GM19468 (cell line): ENCODE results near the gene SNRPD3.
A peak's percentile ranks its signal among the peaks of the same experiment; 100 is the strongest.
"Not testable (repeated sequence)": the region's sequence is repeated elsewhere in the genome, so short reads cannot be mapped to it uniquely, and the experiment has no call there.

Experiments
- ATAC-seq: cut with Tn5 transposase; IDR thresholded peaks from one replicate; pipeline ENCODE4 v1.9.1; 2021; ENCODE audit warnings: mild to moderate bottlenecking, moderate library complexity, moderate number of reproducible peaks; ENCODE audit not compliant: unreplicated experiment; ENCODE audit errors: extremely low read depth

SNRPD3 gene

DNA sequence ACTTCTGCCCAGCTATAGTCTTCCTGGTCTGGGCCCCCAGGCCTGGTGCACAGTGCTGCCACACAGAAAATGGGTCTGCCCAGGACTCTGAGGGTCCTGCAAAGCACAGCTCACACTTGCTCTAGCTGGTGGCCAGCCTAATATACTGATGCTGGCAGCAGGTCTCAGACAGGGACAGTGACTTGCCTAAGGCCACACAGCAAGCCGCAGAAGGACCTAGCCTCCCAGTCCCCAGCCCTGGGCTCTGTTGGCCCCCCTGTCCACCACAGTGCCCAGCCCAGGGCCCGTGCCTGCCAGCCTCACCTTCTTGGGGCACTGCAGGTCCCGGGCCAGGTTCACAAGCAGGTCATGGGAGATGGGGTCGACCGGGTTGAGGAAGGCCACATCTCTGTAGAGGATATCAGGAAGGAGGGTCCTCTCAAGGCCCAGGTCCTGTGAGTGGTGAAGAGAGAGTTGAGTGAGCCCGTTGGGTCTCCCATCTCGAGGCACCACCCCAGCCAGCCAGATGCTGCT, 33.8 kb downstream of the SNRPD3 start:
- no peak for ATAC-seq

DNA sequence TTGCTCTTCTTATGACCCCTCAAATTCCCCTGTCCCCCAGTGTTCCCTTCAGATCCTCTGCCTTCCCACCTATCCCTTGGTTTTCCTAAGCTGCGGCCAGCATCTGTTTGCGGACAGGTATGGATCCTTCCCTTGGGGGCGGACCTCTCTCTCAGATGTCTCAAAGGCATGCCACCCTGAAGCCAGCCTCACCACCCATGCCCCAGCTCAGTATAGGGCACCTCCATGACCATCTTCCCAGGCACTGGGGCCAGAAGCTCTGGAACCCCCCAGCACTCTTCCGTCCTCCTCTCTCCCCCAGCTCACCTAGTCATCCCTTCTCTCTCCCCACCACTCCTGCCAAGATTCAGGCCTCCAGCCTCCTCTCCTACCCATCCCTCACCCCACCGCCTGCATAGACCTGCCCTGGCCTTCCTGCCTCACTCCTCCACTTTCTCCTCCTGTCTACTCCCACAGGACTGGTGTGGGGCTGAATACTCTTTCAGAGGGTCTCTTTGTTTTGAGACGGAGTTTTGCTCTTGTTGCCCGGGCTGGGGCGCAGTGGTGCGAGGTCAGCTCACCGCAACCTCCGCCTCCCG, 34.9 kb downstream of the SNRPD3 start:
- no peak for ATAC-seq

DNA sequence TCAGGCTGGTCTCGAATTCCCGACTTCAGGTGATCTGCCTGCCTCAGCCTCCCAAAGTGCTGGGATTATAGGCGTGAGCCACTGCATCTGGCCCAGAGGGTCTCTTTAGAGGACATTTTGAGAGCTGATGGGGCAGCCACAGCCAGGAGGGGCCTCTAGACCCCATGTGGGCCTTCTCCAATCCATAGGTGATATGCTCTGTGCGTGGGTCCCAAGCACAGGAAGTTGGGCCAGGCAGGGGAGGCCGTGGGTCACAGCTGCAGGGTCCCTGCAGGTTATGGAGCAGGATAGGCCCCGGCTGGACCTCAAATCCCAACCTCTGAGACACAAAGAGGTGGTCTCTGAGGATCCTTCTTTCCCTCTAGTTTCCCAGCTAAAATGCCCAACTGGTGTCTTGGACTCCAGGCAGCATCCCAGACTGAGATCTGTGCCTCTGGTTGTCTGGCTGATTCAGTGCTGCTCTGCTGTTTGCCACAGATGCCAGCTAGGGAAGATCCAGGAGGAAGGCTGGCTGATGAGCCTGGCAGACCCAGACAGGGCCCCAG, 35.6 kb downstream of the SNRPD3 start:
- no peak for ATAC-seq

DNA sequence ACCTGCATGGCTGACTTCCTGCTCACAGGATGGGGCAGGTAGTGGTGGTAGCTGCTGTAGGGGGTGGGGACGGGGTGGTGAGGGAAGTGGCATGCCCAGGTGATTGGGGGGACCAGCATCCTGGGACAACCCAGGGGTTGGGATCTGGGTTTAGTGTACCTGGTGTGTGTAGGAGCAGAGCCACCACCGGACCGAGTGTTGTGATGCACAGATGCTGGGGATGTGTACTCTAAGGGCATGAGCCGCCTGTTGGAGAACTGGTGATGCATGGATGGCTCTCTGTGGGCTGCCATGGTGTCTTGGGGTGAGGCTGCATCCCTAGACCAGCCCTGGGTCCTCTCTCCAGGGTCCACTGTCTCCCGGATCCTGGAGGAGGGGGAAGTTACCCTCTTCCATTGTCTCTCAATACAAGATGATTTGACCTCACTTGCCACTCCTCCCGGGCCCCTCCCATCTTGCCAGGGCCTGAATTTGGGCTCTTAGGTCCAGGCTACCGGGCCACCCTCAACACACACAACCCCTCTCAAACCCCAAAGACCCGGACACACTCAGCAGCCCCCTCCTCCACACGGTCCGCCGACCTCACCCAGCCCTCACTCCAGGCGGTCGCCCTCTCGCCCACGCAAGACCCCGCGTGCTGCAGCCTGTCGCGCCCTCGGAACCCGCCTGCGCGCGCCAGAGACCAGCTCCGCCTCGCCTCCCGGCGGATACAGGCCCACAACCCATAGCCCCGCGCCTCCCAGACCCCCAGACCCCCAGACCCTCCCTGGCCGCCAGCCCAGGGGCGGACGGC, 36.5 kb downstream of the SNRPD3 start:
- peak; percentile 5 for ATAC-seq

DNA sequence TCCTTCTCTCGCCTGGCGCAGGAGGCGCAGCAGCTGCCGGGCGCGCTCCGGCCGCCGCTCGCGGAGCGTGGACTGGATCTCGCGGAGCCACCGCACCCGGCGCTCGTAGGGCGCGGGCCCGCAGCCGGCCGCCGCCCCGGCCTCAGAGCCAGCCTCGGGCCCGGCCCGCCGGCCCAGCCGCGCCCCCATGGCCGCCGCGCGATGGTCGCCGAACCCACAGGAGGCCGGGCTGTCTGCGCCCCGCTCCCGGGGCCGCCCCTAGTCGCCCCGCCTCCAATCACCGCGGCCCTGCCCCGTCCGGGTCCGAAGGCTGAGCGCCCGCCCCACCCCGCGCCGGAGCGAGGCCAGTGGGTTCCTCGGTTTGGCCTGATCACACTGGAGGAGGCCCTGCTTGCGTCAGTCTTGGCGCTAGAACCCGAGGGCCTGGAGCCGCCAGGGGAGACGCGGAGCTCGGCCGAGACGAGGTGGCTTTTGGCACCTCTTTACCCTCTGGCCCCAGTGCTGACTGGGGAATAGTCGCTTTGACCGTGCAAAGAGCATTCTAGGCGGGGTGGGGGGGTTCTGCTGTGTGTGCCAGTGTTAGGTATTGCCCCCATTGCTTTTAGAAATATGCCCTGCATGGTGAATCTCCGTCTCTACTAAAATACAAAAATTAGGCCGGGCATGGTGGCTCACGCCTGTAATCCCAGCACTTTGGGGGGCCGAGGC, 37.2 kb downstream of the SNRPD3 start, which contains the start of gene LRRC75B:
Gene LRRC75B (minus strand): TSS at position 223 of the 708 bp plus-strand sequence. CDS start 34 bp downstream, at position 189.
- ATAC-seq, result peak; percentile 46

DNA sequence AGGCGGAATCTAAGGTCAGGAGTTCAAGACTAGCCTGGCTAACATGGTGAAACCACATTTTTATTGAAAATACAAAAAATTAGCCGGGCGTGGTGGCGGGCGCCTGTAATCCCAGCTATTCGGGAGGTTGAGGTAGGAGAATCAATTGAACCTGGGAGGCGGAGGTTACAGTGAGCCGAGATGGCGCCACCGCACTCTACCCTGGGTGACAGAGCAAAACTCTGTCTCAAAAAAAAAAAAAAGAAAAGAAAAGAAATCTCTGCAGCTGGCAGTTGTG, 37.7 kb downstream of the SNRPD3 start:
- ATAC-seq, result not testable (repeated sequence)

DNA sequence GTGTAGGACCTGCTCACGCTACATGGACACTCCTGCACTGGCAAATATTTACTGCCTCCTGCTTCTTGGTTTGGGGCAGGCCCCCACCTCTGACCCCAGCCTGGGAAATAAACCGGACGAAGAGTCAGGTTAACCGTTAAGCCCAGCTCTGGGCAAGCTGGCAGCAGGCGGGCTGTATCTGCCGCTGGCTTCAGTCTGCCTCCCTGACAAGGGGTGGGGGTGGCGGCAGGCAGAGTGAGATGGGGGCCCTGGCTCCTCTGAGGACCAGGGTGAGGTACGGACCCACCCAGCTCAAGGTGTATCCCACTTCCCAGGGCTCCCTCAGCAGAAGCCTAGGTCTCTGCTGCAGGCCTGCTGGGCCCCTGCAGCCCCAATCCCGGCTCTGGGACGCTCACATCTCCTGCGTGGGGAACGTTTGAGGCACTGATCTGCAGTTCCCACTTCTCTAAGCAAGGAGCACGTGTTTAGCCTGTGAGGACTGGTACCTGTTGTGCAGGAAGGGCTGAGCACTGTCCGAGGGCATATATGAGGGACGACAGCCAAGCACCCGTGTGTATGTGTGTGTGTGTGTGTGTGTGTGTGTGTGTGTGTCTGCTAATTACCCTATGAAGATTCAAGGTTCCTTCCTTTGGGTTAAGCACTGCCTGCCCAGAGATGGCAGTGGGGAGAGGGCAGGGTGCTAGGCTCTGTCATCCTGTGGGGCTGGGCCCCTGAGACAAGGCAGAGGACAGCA, 38.2 kb downstream of the SNRPD3 start:
- ATAC-seq, result no peak

DNA sequence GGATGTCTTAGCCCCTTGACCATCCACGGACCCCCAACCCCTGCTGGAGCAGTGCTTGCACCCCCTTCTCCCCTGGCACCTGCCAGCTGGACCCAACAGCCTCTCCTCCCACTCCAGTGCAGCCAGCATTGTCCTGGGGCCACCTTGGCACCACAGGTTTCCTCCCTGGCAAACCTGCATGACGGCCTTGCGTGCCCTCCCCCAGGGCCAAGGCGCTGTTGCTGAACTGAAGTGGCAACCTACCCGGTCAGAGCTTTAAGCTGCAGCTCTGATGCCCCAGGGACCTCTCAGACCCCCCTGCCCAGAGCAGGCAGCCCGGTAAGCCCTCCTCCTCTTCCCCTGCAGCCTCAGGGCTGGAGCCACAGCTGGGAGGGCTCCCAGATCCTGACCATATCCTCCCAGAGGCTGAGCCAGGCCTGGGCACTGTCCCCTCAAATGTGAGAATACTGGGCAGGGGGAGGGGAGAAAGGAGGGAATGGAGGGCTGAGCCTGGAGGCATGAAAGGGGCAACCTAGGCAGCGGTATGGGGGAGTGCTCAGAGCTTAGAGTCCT, 38.8 kb downstream of the SNRPD3 start:
- ATAC-seq, result no peak

DNA sequence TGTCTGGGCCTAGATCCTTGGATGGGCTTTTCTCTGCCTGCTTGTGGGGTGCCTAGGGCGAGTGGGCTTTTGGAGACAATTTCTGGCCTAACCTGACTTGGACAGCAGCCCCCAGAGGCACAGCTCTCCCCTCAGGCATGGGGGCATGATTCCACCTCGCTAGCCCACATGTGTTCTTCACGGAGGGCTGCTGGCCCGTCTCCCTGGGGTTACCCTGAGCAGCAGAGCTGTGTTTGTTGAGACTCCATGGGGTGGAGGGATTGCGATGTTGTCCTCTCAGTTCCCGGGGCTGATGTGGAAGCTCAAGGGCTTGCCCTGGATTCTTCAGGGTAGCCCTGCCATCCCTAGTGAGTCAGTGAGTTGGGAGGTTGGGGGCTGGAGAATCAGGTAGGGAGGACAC, 39.4 kb downstream of the SNRPD3 start:
- ATAC-seq, result no peak

DNA sequence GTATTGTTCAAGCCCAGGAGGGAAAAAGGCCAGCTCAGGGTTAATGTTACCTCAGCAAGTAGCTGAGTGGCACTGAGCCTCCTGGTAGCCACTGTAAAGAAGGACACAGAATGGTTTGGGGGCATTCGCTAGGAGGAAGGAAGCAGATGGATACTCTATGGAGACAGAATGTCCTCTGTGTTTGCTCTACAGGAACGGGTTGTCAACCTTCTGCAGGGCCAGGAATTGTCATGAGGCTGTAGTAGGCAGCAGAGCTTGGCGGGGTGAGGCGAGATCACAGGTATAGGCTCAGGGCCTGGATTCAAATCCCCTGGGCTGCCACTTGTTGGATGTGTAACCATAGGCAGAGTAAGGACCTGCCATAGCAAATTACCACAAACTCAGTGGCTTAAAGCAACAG, 40.1 kb downstream of the SNRPD3 start:
- no peak for ATAC-seq

DNA sequence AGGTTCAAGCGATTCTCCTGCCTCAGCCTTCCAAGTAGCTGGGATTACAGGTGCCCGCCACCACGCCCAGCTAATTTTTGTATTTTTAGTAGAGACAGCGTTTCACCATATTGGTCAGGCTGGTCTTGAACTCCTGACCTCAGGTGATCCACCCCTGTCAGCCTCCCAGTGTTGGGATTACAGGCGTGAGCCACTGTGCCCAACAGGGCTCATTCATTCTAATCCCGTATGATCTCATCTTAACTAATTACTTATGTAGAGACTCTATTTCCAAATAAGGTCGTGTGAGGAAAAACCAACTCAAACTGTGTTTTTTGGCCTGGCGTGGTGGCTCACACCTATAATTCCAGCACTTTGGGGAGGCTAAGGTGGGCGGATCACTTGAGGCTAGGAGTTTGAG, 41.3 kb downstream of the SNRPD3 start:
- ATAC-seq, result not testable (repeated sequence)

DNA sequence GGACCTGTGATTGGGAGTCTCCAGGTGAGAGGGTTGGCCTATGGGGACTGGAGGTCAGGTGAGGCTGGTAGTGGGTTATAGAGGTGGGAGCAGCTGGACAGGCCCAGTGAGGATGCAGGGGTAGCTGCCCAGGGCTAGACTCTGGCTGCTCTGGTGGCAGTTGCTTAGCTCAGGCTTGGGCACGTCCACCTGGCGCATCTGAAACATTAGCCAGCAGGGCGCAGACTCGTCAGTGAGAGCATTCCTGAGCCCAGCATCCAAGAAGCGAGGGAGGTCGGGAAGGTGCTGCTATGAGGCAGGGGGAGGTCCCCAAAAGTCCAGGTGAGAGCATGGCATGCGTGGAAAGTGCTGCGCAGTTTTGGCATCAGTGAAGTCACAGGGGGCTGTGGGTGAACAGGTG, 43.7 kb downstream of the SNRPD3 start:
- no peak for ATAC-seq

DNA sequence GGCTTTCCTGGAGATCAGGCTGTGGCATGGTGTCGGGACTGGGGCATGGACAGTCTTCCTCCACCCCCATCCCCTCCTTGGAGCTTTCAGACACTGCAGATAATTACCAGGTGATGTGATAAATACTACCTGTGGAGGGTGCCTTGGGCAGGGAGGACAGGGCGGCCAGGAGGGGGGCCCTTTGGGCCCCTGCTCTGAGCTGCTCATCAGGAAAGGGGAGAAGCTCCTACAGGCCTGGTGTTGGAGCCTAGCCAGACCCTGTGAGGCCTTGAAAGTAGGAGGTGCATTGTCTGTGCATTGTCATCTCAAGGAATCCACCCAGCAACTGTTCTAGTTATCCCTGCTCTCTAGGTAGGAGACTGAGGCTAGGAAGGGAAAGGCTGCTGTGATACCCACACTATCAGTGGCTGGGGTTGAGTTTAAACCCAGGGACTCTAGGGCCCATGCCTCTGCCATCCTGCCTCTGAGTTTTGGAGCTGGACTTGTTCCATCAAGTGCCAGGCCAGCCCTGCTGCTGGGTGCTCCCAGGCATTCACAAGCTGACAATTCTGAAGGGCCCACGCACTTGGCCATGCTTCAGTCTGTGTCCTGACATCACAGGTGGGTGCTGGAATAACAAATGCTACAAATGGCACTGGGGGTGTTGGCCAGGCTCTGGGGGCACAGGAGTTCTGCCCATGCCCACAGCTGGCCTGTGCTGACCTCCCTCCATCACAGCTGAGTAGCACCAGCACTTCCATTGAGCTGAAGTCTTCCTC, 44.3 kb downstream of the SNRPD3 start:
- ATAC-seq, result not testable (repeated sequence)

DNA sequence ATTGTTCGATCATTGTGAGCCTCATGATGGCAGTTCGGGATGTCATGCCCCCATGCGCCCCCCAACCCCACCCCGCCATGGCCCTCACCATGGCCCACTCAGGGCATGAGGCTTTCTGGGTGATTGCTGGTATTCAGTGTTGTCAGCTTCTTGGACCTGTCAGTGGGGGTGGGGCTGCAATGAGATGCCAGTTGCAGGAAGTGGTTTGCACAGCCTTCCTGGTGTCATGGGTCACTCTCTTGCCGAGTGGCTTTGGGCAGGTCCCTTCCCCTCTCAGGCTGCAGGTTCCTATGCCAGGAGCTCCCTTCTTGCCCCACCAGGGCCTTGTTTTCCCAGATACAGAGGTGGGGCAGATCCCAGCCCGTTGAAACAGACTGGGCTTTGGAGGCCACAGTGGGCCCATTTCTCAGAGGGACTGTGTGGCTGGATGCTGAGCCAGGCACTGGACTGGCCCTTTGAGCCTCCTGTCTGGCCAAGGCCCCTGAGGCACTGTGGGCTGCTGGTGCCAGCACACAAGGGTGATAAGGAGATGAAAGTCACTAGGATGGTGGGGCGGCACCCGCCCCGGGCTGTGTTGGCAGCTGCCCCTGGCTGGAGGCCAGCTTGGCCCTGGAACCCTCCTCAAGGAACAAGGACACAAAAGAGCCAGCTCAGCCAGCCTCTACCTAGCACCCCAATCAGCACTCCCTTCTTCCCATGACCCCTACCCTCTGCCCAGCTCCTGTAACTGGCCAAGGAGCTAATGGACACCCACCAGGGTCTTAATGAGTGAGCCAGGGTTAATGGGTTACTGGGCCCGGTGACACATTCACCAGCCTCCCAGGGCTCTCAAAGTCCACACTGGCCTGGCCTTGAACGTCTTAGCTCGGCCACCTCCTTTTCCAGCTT, 45.7 kb downstream of the SNRPD3 start:
- no peak for ATAC-seq

DNA sequence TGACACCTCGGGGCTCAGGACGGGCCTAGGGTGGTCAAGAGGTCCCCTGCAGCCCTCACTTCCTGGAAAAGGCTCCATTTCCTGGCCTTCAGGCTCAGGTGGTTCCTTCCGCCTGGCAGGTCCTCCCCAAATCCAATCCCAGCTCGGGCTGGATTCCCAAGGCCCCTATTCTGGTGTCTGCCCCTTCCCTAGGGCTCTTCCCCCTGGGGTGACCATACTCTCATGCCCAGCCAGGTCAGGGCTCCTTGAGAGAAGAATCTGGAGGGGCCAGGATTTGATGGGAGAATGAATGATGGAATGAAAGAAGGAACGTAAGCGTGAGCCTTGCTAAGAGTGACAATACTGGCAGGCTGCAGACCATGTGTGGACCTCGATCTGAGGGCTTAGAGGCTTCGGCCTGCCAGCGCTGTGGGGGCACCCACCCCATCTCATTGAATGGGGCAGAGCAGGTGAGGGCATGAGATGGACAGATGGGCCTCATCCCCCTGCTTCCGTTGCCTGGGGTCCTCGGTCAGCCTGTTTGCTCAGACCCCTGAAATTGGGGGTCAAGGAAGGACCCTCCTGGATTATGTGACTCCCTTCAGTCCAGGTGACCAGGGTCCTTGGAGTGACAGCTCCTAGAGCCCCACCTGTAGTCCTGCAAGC, 46.4 kb downstream of the SNRPD3 start:
- not testable (repeated sequence) for ATAC-seq

DNA sequence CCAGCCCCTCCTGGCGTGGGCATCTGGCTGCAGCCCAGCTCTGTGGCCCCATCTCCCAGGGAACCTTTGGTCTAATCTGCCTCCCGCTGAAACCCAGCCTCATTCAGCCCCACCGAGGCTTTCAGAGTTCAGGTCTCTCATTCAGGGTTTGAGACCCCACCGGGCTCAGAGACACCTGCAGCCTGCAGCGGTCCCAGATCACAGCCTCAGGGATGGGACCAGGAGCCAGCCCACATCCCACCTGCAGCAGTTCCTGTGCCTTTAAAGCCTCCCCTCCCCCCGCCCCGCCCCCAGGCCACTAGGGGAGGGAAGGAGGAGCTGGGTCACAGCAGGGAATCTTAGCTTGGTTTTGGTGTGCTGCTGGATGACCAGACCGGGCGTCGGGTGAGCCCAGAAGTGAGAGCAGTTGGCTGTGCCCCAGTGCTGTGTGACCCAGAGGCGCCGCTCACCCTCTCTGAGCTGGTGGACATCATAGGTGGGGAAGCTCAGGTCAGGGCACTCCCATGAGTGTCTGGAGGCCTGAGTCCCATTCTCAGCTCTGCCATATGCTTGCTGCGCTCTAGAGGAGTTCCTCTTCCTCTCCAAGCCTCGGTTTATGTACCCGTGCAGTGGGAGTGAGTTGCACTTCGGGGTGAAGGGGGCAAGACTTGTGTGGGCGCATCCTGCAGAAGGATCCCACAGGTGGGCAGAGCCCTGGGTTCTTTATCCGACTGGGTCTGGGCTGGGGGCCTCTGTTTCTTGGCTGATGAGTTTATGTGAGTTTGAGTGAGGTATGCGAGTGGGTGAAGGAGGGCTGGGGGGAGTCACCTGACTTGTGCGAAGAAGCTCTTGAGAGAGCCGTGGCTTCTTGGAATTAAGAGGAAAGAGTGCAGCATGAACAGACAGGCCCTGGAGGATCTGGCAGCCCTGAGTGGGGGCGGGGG, 47.3 kb downstream of the SNRPD3 start, which contains the start of gene GGT1:
Gene GGT1 (plus strand): TSS at position 347 of the 923 bp plus-strand sequence. CDS start 7,889 bp downstream, outside the sequence.
- ATAC-seq, result not testable (repeated sequence)
